Activated CD4-positive, alpha-beta T cell treated with anti-CD3 and anti-CD28 coated beads for 36 hours (primary cell): Measurements from ENCODE around the gene FRYL. TPM values are rescaled to one million over a fixed set of nuclear protein-coding genes. Genes with fewer than 3 reads are reported as not detected.
A peak's percentile ranks its signal among the peaks of the same experiment; 100 is the strongest.

Experiments used
- ATAC-seq: fragments of 200-7000 bp; cut with Tn5 transposase; one replicate; pipeline ENCODE4 v1.10.0; 2021; ENCODE audit warnings: mild to moderate bottlenecking, moderate library complexity
- CTCF ChIA-PET: fragments of 350-600 bp; sonication (Branson Sonifier 250); formaldehyde crosslinking; loops from one replicate; lab custom pipeline; 2021; ENCODE audit warnings: antibody characterized with exemption; lab: Charles Lee
- POLR2A ChIA-PET: fragments of 350-600 bp; sonication (Branson Sonifier 250); formaldehyde crosslinking; loops from one replicate; lab custom pipeline; 2021; ENCODE audit warnings: antibody characterized with exemption, inconsistent platforms; lab: Charles Lee
- DNase-seq: peaks from one replicate; pipeline ENCODE4 v3.0.0-alpha.2; 2020
- H3K27ac Mint-ChIP-seq: one replicate; pipeline ENCODE4 v1.8.0; 2021; ENCODE audit warnings: mixed read lengths
- H3K27me3 Mint-ChIP-seq: one replicate; pipeline ENCODE4 v1.8.0; 2021; ENCODE audit warnings: mixed read lengths
- H3K36me3 Mint-ChIP-seq: one replicate; pipeline ENCODE4 v1.8.0; 2021; ENCODE audit warnings: low read depth, mixed read lengths
- H3K4me1 Mint-ChIP-seq: one replicate; pipeline ENCODE4 v1.8.0; 2021; ENCODE audit warnings: mixed read lengths
- H3K4me3 Mint-ChIP-seq: one replicate; pipeline ENCODE4 v1.8.0; 2021; ENCODE audit warnings: mild to moderate bottlenecking, moderate library complexity, mixed read lengths
- H3K9me3 Mint-ChIP-seq: one replicate; pipeline ENCODE4 v1.8.0; 2021; ENCODE audit warnings: low read depth, mixed read lengths
- intact Hi-C, 2 experiments: fragments of 100-400 bp; cut with DNase I in 1 of 2; cut with micrococcal nuclease in 1 of 2; formaldehyde crosslinking; loops; one replicate each; pipeline versions ENCODE4 v1.14.2 to v1.15.1; 2022 to 2024; cut with DNase I, micrococcal nuclease
- total RNA-seq, 2 experiments: library from RNA; stranded (reverse); gene quantifications; one replicate each; pipeline ENCODE4 v1.2.3, GENCODE V29; 2021

Gene FRYL
- total RNA-seq, 2 experiments from 2014 or later: 67.9 to 69.8 TPM

GRCh38 chr4:48503233-48504025 is 276.6 kb downstream of the FRYL start:
- intact Hi-C loops: loop anchor here in 1 of 2 experiments (5.0 to 10.0 kb wide), 4 partner anchors 179 to 459 kb away; partner anchors contain the start of gene OCIAD2
- ATAC-seq (no peak), DNase-seq (no peak)
- CTCF ChIA-PET: interaction anchor here (0.6 to 0.9 kb wide), 2 partner anchors 9 to 132 kb away, joined by 3 to 4 read pairs; no protein-coding TSS in a partner anchor
- Mint-ChIP-seq H3K27me3 (no peaks in the 10 kb centered on the region), H3K27ac (no peak overlapping the region), H3K4me3 (no peak overlapping the region), H3K9me3 (no peaks in the 10 kb centered on the region), H3K4me1 (peaks cover 17% of the 10 kb centered on the region), H3K36me3 (peaks cover 21% of the 10 kb centered on the region)
- POLR2A ChIA-PET: no interaction called here

- ChIA-PET POLR2A (interaction anchor here (0.6 kb wide), 1 partner anchor 463 kb away, joined by 3 read pairs; no protein-coding TSS in a partner anchor), CTCF (interaction anchor here (0.7 to 1.5 kb wide), 4 partner anchors 15 to 372 kb away, joined by 3 to 4 read pairs (median 3); no protein-coding TSS in a partner anchor)
- DNase-seq: no peak
- Mint-ChIP-seq H3K4me3 (no peak overlapping the region), H3K27ac (no peak overlapping the region), H3K4me1 (peaks cover 17% of the 10 kb centered on the region), H3K9me3 (no peaks in the 10 kb centered on the region), H3K27me3 (no peaks in the 10 kb centered on the region), H3K36me3 (peaks cover 12% of the 10 kb centered on the region)
- peak; percentile 73 for ATAC-seq
- intact Hi-C loops: loop anchor here in 1 of 2 experiments (2.0 to 10.0 kb wide), 6 partner anchors 157 to 455 kb away; partner anchors contain the start of genes OCIAD2 and SLAIN2
Observed at GRCh38 chr4:48499551-48500066, 280.5 kb downstream of the FRYL start.

- H3K27ac Mint-ChIP-seq: no peak overlapping the region
- H3K36me3 Mint-ChIP-seq: peaks cover 10% of the 10 kb centered on the region
- ChIA-PET POLR2A (no interaction called here), CTCF (interaction anchor here (0.8 kb wide), 1 partner anchor 17 kb away, joined by 3 read pairs; no protein-coding TSS in a partner anchor)
- no peak for ATAC-seq
- no peaks in the 10 kb centered on the region for H3K27me3 Mint-ChIP-seq
- intact Hi-C loops: loop anchor here in 1 of 2 experiments (2.0 to 5.0 kb wide), 2 partner anchors 157 to 372 kb away; partner anchors contain the start of gene SLAIN2
- peaks cover 17% of the 10 kb centered on the region for H3K4me1 Mint-ChIP-seq
- no peak for DNase-seq
- no peak overlapping the region for H3K4me3 Mint-ChIP-seq
- no peaks in the 10 kb centered on the region for H3K9me3 Mint-ChIP-seq
Observed at GRCh38 chr4:48498895-48499294, 281.2 kb downstream of the FRYL start.

GRCh38 chr4:48495941-48496340 is 284.1 kb downstream of the FRYL start:
- Mint-ChIP-seq H3K4me3 (no peak overlapping the region), H3K27me3 (peaks cover 15% of the 10 kb centered on the region), H3K4me1 (peaks cover 17% of the 10 kb centered on the region), H3K27ac (no peak overlapping the region), H3K36me3 (peaks cover 10% of the 10 kb centered on the region), H3K9me3 (no peaks in the 10 kb centered on the region)
- ChIA-PET CTCF (interaction anchor here (0.6 kb wide), 1 partner anchor 12 kb away, joined by 3 read pairs; no protein-coding TSS in a partner anchor), POLR2A (interaction anchor here (0.5 kb wide), 1 partner anchor 16 kb away, joined by 4 read pairs; no protein-coding TSS in a partner anchor)
- intact Hi-C loops: loop anchor here in 1 of 2 experiments (5.0 kb wide), 1 partner anchor 154 kb away; the partner anchor contains the start of gene SLAIN2
- DNase-seq (no peak), ATAC-seq (no peak)

GRCh38 chr4:48493452-48494100 is 286.5 kb downstream of the FRYL start:
- ATAC-seq (no peak), DNase-seq (no peak)
- Mint-ChIP-seq H3K9me3 (no peaks in the 10 kb centered on the region), H3K27ac (no peak overlapping the region), H3K4me1 (peaks cover under 1% of the 10 kb centered on the region), H3K36me3 (peaks cover under 1% of the 10 kb centered on the region), H3K4me3 (no peak overlapping the region), H3K27me3 (peaks cover 26% of the 10 kb centered on the region)
- ChIA-PET POLR2A (no interaction called here), CTCF (interaction anchor here (0.5 to 1.6 kb wide), 4 partner anchors 9 to 532 kb away, joined by 3 to 7 read pairs (median 3); no protein-coding TSS in a partner anchor)
- intact Hi-C loops: no loop called here

- Mint-ChIP-seq H3K9me3 (no peaks in the 10 kb centered on the region), H3K36me3 (no peaks in the 10 kb centered on the region), H3K27me3 (peaks cover 39% of the 10 kb centered on the region), H3K27ac (no peak overlapping the region), H3K4me3 (no peak overlapping the region), H3K4me1 (no peaks in the 10 kb centered on the region)
- ChIA-PET POLR2A (no interaction called here), CTCF (interaction anchor here (0.6 to 0.9 kb wide), 3 partner anchors 9 to 25 kb away, joined by 3 to 4 read pairs (median 3); no protein-coding TSS in a partner anchor)
- DNase-seq (no peak), ATAC-seq (no peak)
- intact Hi-C loops: no loop called here
Observed at GRCh38 chr4:48491514-48492176, 288.4 kb downstream of the FRYL start.

GRCh38 chr4:48490680-48491513 is 289.2 kb downstream of the FRYL start:
- H3K4me3 Mint-ChIP-seq: no peak overlapping the region
- no peaks in the 10 kb centered on the region for H3K4me1 Mint-ChIP-seq
- intact Hi-C loops: no loop called here
- DNase-seq (peak; percentile 12), ATAC-seq (peak; percentile 20)
- no peaks in the 10 kb centered on the region for H3K36me3 Mint-ChIP-seq
- no peak overlapping the region for H3K27ac Mint-ChIP-seq
- H3K27me3 Mint-ChIP-seq: peaks cover 40% of the 10 kb centered on the region
- no peaks in the 10 kb centered on the region for H3K9me3 Mint-ChIP-seq
- CTCF ChIA-PET: interaction anchor here (0.6 kb wide), 1 partner anchor 10 kb away, joined by 3 read pairs; no protein-coding TSS in a partner anchor
- POLR2A ChIA-PET: no interaction called here

- ATAC-seq: peak; percentile 41
Observed at GRCh38 chr4:48490012-48490679, 289.9 kb downstream of the FRYL start, which contains the start of gene ZAR1. Gene ZAR1 (plus strand): TSS chr4:48490252. CDS start chr4:48490292, 40 bp downstream.

GRCh38 chr4:48489683-48490011 is 290.4 kb downstream of the FRYL start:
- Mint-ChIP-seq H3K27ac (no peak overlapping the region), H3K4me1 (no peaks in the 10 kb centered on the region), H3K4me3 (peak overlapping the region; percentile 23), H3K9me3 (no peaks in the 10 kb centered on the region), H3K36me3 (no peaks in the 10 kb centered on the region), H3K27me3 (peaks cover 49% of the 10 kb centered on the region)
- ChIA-PET CTCF (interaction anchor here (1.1 kb wide), 1 partner anchor 67 kb away, joined by 3 read pairs; no protein-coding TSS in a partner anchor), POLR2A (no interaction called here)
- intact Hi-C loops: loop anchor here in 1 of 2 experiments (10.0 kb wide), 1 partner anchor 175 kb away; no protein-coding TSS in a partner anchor
- ATAC-seq (no peak), DNase-seq (no peak)

More at GRCh38 chr4:48490012-48490679, 289.9 kb downstream of the FRYL start, which contains the start of gene ZAR1:
- POLR2A ChIA-PET: no interaction called here
- Mint-ChIP-seq H3K9me3 (no peaks in the 10 kb centered on the region), H3K27me3 (peaks cover 44% of the 10 kb centered on the region), H3K36me3 (no peaks in the 10 kb centered on the region), H3K4me1 (no peaks in the 10 kb centered on the region), H3K27ac (no peak within 1 kb of the TSS), H3K4me3 (peak within 1 kb of the TSS; percentile 23)
- intact Hi-C loops: no loop called here
- peak; percentile 24 for DNase-seq
- CTCF ChIA-PET: interaction anchor here (1.1 kb wide), 1 partner anchor 66 kb away, joined by 3 read pairs; no protein-coding TSS in a partner anchor
